Activated effector memory CD4-positive, alpha-beta T cell treated with Interleukin-2 at 50 U/mL for 16 hours (primary cell): Measurements from ENCODE around the gene FAM227B.

Source experiments
- DNase-seq: peaks from one replicate; pipeline ENCODE4 v3.0.0-alpha.2; 2020

The FAM227B gene

GRCh38 chr15:49343546-49343945, 277.1 kb downstream of the FAM227B start:
- DNase-seq, result no peak

- DNase-seq, result no peak
Observed at GRCh38 chr15:49339656-49340055, 281.0 kb downstream of the FAM227B start.

- DNase-seq, result no peak
Observed at GRCh38 chr15:49331951-49332350, 288.7 kb downstream of the FAM227B start.

- DNase-seq, result no peak
Observed at GRCh38 chr15:49331442-49331841, 289.2 kb downstream of the FAM227B start.

- no peak for DNase-seq
Observed at GRCh38 chr15:49330166-49330565, 290.5 kb downstream of the FAM227B start.

- DNase-seq, result no peak
Observed at GRCh38 chr15:49328941-49329340, 291.7 kb downstream of the FAM227B start.

GRCh38 chr15:49327927-49328326, 292.7 kb downstream of the FAM227B start:
- no peak for DNase-seq

- DNase-seq, result no peak
Observed at GRCh38 chr15:49323207-49323606, 297.4 kb downstream of the FAM227B start.

GRCh38 chr15:49320351-49320750, 300.3 kb downstream of the FAM227B start:
- no peak for DNase-seq

- DNase-seq, result no peak
Observed at GRCh38 chr15:49315391-49315823, 305.2 kb downstream of the FAM227B start.

- no peak for DNase-seq
Observed at GRCh38 chr15:49314716-49315115, 305.9 kb downstream of the FAM227B start.

GRCh38 chr15:49313650-49314049, 307.0 kb downstream of the FAM227B start:
- DNase-seq, result no peak

GRCh38 chr15:49309889-49310288, 310.7 kb downstream of the FAM227B start:
- DNase-seq, result no peak

GRCh38 chr15:49308686-49309085, 311.9 kb downstream of the FAM227B start:
- DNase-seq, result no peak

- DNase-seq, result no peak
Observed at GRCh38 chr15:49306551-49306950, 314.1 kb downstream of the FAM227B start.

- DNase-seq, result no peak
Observed at GRCh38 chr15:49303003-49303402, 317.6 kb downstream of the FAM227B start.

- no peak for DNase-seq
Observed at GRCh38 chr15:49301562-49301961, 319.1 kb downstream of the FAM227B start.

GRCh38 chr15:49300856-49301255, 319.8 kb downstream of the FAM227B start:
- DNase-seq, result no peak

GRCh38 chr15:49297584-49297983, 323.0 kb downstream of the FAM227B start:
- no peak for DNase-seq

GRCh38 chr15:49296258-49296657, 324.4 kb downstream of the FAM227B start:
- no peak for DNase-seq

GRCh38 chr15:49293941-49294340, 326.7 kb downstream of the FAM227B start:
- DNase-seq, result no peak

- no peak for DNase-seq
Observed at GRCh38 chr15:49290191-49290590, 330.4 kb downstream of the FAM227B start.

GRCh38 chr15:49288391-49288790, 332.2 kb downstream of the FAM227B start:
- DNase-seq, result no peak

GRCh38 chr15:49287481-49287880, 333.1 kb downstream of the FAM227B start:
- no peak for DNase-seq

GRCh38 chr15:49286649-49287404, 333.8 kb downstream of the FAM227B start:
- no peak for DNase-seq
